HCT116 (cell line): ENCODE measurements around the gene CELF4. TPM values are rescaled to one million over a fixed set of nuclear protein-coding genes. Genes with fewer than 3 reads are reported as not detected.

Source experiments
- ATAC-seq: fragments of 200-7000 bp; cut with Tn5 transposase; 2 replicates; pipeline ENCODE4 v1.9.1; 2020; ENCODE audit warnings: mild to moderate bottlenecking, moderate library complexity
- BruUV-seq: library from RNA; stranded (reverse); fragments of 400-500 nt; replicated peaks from 2 replicates; lab custom pipeline; 2021; lab: Mats Ljungman, UMichigan
- CTCF ChIA-PET: fragments of 300-600 bp; sonication (Branson Sonifier 250); formaldehyde crosslinking; loops from one replicate; lab custom pipeline; 2021; ENCODE audit warnings: antibody characterized with exemption; lab: Charles Lee
- POLR2A ChIA-PET: fragments of 300-600, 350-600 bp; sonication (Branson Sonifier 250); formaldehyde crosslinking; loops from one replicate; lab custom pipeline; 2021; ENCODE audit warnings: antibody characterized with exemption; lab: Charles Lee
- RAD21 ChIA-PET, 2 experiments: fragments of 300-600 bp; sonication (Branson Sonifier 250); formaldehyde crosslinking; loops; one replicate each; lab custom pipeline; 2023; ENCODE audit warnings: low total read pairs in 2 of 2; ENCODE audit not compliant: uncharacterized antibody in 2 of 2, unreplicated experiment in 2 of 2, low non-redundant PET in 1 of 2; lab: Charles Lee
- DNase-seq: peaks from one replicate; pipeline ENCODE4 v3.0.0-alpha.2; 2010; ENCODE audit warnings: low read depth, low spot score
- H2AFZ ChIP-seq: fragments of 200-600 bp; shearing (Covaris generic), sonication (generic); 2 replicates; pipeline ENCODE4 v1.6.1; 2017; ENCODE audit warnings: low read depth, mixed run types, mixed read lengths, antibody characterized with exemption, low read length; ENCODE audit not compliant: poor library complexity, severe bottlenecking
- H3K27ac ChIP-seq: 2 replicates; pipeline ENCODE4 v1.5.1; 2012; ENCODE audit warnings: low read depth, low read length
- H3K27me3 ChIP-seq: fragments of 200-600 bp; sonication (generic); 2 replicates; pipeline ENCODE4 v1.6.1; 2016; ENCODE audit warnings: mixed run types, low read length, mixed read lengths; ENCODE audit not compliant: insufficient read depth
- H3K36me3 ChIP-seq, 2 experiments: fragments of 200-500 bp in 1 of 2; fragments of 200-600 bp in 1 of 2; sonication (Bioruptor generic) in 1 of 2; sonication (generic) in 1 of 2; 2 replicates each; pipeline versions ENCODE4 v1.5.1 to v1.6.1; 2014 to 2016; ENCODE audit warnings: low read length in 2 of 2, inconsistent platforms in 1 of 2, mixed read lengths in 1 of 2, mixed run types in 1 of 2; ENCODE audit not compliant: insufficient read depth in 2 of 2, control insufficient read depth in 1 of 2
- H3K4me1 ChIP-seq, 2 experiments: fragments of 200-600 bp in 1 of 2; sonication (generic) in 1 of 2; 2 replicates each; pipeline versions ENCODE4 v1.5.1 to v1.6.1; 2012 to 2017; ENCODE audit warnings: low read length in 2 of 2, inconsistent platforms in 1 of 2, mild to moderate bottlenecking in 1 of 2, mixed read lengths in 1 of 2, mixed run types in 1 of 2, moderate library complexity in 1 of 2; ENCODE audit not compliant: insufficient read depth in 2 of 2, control insufficient read depth in 1 of 2
- H3K4me2 ChIP-seq: fragments of 200-600 bp; sonication (generic); 2 replicates; pipeline ENCODE4 v1.6.1; 2017; ENCODE audit warnings: mixed run types, low read length, mixed read lengths
- H3K4me3 ChIP-seq, 2 experiments: fragments of 200-600 bp in 1 of 2; sonication (generic) in 1 of 2; replicated peaks in 1 of 2; 2 replicates each; pipeline ENCODE4 v1.5.1; 2011 to 2016; ENCODE audit warnings: low read length in 2 of 2, control low read depth in 1 of 2, low read depth in 1 of 2, mild to moderate bottlenecking in 1 of 2, mixed read lengths in 1 of 2, mixed run types in 1 of 2
- H3K79me2 ChIP-seq: fragments of 200-600 bp; sonication (generic); 2 replicates; pipeline ENCODE4 v1.6.1; 2017; ENCODE audit warnings: mild to moderate bottlenecking, mixed run types, low read length, moderate library complexity, mixed read lengths; ENCODE audit not compliant: insufficient read depth
- H3K9ac ChIP-seq: fragments of 200-600 bp; sonication (generic); 2 replicates; pipeline ENCODE4 v1.6.1; 2016; ENCODE audit warnings: low read length, mixed read lengths
- H3K9me2 ChIP-seq: fragments of 200-600 bp; sonication (generic), shearing (Covaris generic); 2 replicates; pipeline ENCODE4 v1.6.1; 2017; ENCODE audit warnings: mixed run types, mild to moderate bottlenecking, moderate library complexity; ENCODE audit not compliant: insufficient read depth
- H3K9me3 ChIP-seq, 2 experiments: fragments of 200-500 bp in 1 of 2; fragments of 200-600 bp in 1 of 2; sonication (Bioruptor generic) in 1 of 2; sonication (generic) in 1 of 2; 2 replicates each; pipeline ENCODE4 v1.6.1; 2014 to 2017; ENCODE audit warnings: low read length in 2 of 2, mixed read lengths in 2 of 2, inconsistent platforms in 1 of 2, low read depth in 1 of 2, mild to moderate bottlenecking in 1 of 2, mixed run types in 1 of 2, moderate library complexity in 1 of 2; ENCODE audit not compliant: control insufficient read depth in 1 of 2, insufficient read depth in 1 of 2
- H4K20me1 ChIP-seq: fragments of 200-600 bp; sonication (generic), shearing (Covaris generic); 2 replicates; pipeline ENCODE4 v1.6.1; 2017; ENCODE audit warnings: mixed run types, mild to moderate bottlenecking, moderate library complexity; ENCODE audit not compliant: insufficient read depth
- FOSL1 ChIP-seq: IDR thresholded peaks from 2 replicates; pipeline ENCODE4 v1.6.1; 2012; ENCODE audit warnings: low read depth
- POLR2A ChIP-seq: IDR thresholded peaks from 2 replicates; pipeline ENCODE4 v1.7.0; 2011; ENCODE audit warnings: borderline replicate concordance; ENCODE audit not compliant: insufficient read depth, insufficient read length; ENCODE audit errors: extremely low read depth
- REST ChIP-seq: IDR thresholded peaks from 2 replicates; pipeline ENCODE4 v1.6.1; 2012; ENCODE audit warnings: low read depth
- ZFX ChIP-seq: fragments of 450-650 bp; IDR thresholded peaks from 2 replicates; pipeline ENCODE4 v1.6.1; 2017
- intact Hi-C: fragments of 100-400 bp; cut with micrococcal nuclease; formaldehyde crosslinking; loops from 2 replicates; pipeline ENCODE4 v1.10.0; 2022
- total RNA-seq: library from RNA; stranded (reverse); gene quantifications from one replicate; pipeline ENCODE4 v1.2.1, GENCODE V29; 2021; ENCODE audit not compliant: unreplicated experiment
- TF ChIP-seq, protein P1 (sequence below): IDR thresholded peaks from 2 replicates; pipeline ENCODE4 v1.6.1; 2012
- TF ChIP-seq, protein P2 (sequence below): IDR thresholded peaks from 2 replicates; pipeline ENCODE4 v1.6.1; 2012

Gene CELF4
- total RNA-seq, 1 experiment from 2014 or later, result not detected

DNA sequence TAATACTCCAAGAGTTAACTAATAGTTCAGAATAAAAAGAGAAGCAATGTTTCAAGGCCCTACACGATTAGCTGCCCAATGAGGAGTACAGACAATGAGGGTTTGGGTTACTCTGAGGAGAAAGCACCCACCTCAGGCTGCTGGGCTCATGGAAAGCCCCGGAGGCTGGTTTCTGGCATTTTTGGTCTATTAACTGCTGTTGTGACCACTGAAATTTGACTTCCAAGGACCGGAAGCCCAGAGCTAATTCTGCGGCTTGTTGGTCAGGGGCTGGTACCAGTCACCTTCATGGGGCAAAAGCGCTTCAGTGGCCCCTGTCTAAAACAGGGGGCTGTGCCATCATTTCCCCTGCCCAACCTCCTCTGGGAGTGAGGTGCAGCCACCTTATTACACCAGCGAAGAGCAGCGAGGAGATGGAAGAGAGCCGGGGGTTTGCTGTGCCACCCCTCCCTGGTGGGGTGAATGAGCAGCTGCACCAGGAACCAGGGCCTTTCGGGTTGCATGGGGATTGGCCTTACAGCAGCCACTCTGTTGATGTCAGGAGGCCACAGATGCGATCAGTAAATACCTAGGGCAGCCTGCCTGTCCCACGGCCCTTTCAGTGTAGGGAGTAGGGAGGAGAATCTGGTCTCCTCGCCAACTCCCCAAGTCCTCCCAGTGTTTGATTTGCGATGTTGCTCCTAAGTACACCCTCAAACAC is 131.3 kb downstream of the CELF4 start:
- TF ChIP-seq, protein P1, sequence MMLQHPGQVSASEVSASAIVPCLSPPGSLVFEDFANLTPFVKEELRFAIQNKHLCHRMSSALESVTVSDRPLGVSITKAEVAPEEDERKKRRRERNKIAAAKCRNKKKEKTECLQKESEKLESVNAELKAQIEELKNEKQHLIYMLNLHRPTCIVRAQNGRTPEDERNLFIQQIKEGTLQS, result no peak
- TF ChIP-seq ZFX (no peak), REST (no peak), FOSL1 (no peak), POLR2A (no peak)
- TF ChIP-seq, protein P2, sequence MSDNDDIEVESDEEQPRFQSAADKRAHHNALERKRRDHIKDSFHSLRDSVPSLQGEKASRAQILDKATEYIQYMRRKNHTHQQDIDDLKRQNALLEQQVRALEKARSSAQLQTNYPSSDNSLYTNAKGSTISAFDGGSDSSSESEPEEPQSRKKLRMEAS, result no peak
- TF ChIP-seq, all 23 proteins: peak for 0
- ATAC-seq (no peak), DNase-seq (no peak)
- Histone ChIP-seq H3K36me3 (no peaks in the 10 kb centered on the region), H3K4me1 (peaks cover 5 to 21% of the 10 kb centered on the region in 2 experiments; a peak in 3 of 4 replicates), H3K9ac (no peak overlapping the region), H3K9me3 (0 out of 4 replicates have a peak, but pooled peaks cover 0 to 3% of the 10 kb centered on the region in 2 experiments), H2AFZ (no peak overlapping the region), H3K79me2 (no peaks in the 10 kb centered on the region), H3K27me3 (peaks cover 26% of the 10 kb centered on the region; the same call in 1 of the 2 replicates), H4K20me1 (no peaks in the 10 kb centered on the region), H3K4me3 (no peak overlapping the region), H3K27ac (no peak overlapping the region), H3K9me2 (no peaks in the 10 kb centered on the region), H3K4me2 (no peak overlapping the region)
- BruUV-seq, result no TSS peak
- POLR2A ChIA-PET, result no interaction called here
- RAD21 ChIA-PET, result no interaction called here
- intact Hi-C loops, result no loop called here
- CTCF ChIA-PET, result no interaction called here
